ENCODE data around the gene POC1A. TPM values are rescaled to one million over a fixed set of nuclear protein-coding genes. Genes with fewer than 3 reads are reported as not detected.

POC1A gene
- total and polyA plus RNA-seq, 10 of the 15 experiments (the other 5 are each of a cell fraction or from before 2014, with no cell fraction given) = 8.5 to 49.8 (median 23.5) TPM

DNA sequence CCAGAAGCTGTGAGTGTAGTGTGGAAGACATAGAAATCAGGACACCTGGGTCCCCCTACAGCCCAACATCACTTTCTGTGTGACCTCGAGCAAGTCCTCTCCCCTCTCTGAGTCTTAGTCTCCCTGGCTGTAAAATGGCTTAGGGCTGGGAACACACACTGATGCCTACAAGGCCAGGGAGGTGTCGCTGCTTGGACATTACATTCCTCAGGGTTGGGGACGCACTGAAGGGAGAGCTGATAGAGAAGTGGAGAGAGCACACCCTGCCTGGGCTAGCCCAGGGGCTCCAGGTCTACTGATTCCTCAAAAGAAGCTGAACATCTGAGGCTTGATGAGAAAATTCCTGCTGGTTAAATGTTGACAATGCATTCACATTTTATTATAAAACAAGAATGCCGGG lies 37.4 kb upstream of the POC1A start:
- Histone ChIP-seq H3K9ac (ENCODE audit: control insufficient read depth, insufficient read depth, low read length) (no peak overlapping the region), H3K4me1 (ENCODE audit: control insufficient read depth, insufficient read depth, low read length) (peaks cover 6% of the 10 kb centered on the region), H3K9me3 (replicated peaks; ENCODE audit: control insufficient read depth, insufficient read depth, low read length) (no peaks in the 10 kb centered on the region), H3K36me3 (ENCODE audit: control insufficient read depth in 2 of 2, insufficient read depth in 2 of 2, low read length in 1 of 2) (no peaks in the 10 kb centered on the region), H3K27ac (ENCODE audit: control insufficient read depth, insufficient read depth) (no peak overlapping the region), H3K4me3 (no peak overlapping the region), H3K79me2 (ENCODE audit: control insufficient read depth, insufficient read depth, low read length) (no peaks in the 10 kb centered on the region), H3K27me3 (replicated peaks in 1 of 2; ENCODE audit: control insufficient read depth in 2 of 2, insufficient read depth in 2 of 2, low read length in 1 of 2) (no peaks in the 10 kb centered on the region), H2AFZ (ENCODE audit: control insufficient read depth, low read depth, low read length) (no peak overlapping the region), H4K20me1 (ENCODE audit: control insufficient read depth, insufficient read depth) (no peaks in the 10 kb centered on the region), H3K4me2 (ENCODE audit: control insufficient read depth, insufficient read depth) (no peak overlapping the region)
- TF ChIP-seq CBX3 (IDR thresholded peaks at IDR 0.05; ENCODE audit: borderline replicate concordance, low read depth) (no peak), MYC (IDR thresholded peaks at IDR 0.05; ENCODE audit: insufficient read depth, insufficient read length, insufficient replicate concordance, low read length, severe bottlenecking) (no peak)
- WGBS (ENCODE audit: insufficient coverage, insufficient replicate concordance, low lambda C conversion rate, missing lambda C conversion rate) = 29% methylated on average over 4 of the region's 4 CpGs
- intact Hi-C loops (cut with micrococcal nuclease; ENCODE audit: unreplicated experiment) (no loop called here), in situ Hi-C loops (cut with MboI) (no loop called here)
- DNase-seq (ENCODE audit: low read depth, low spot score) = no peak
- FAIRE-seq = no peak
- ChIA-PET SMC1A (ENCODE audit: uncharacterized antibody, unreplicated experiment) (no interaction called here), RAD21 (ENCODE audit: unreplicated experiment) (no interaction called here), CTCF (interaction anchor here (1.3 kb wide), 1 partner anchor 14 kb away, joined by 3 read pairs; no protein-coding TSS in a partner anchor), POLR2A (no interaction called here)
- ATAC-seq = no peak
- BruUV-seq (replicated peaks) = no TSS peak

- TF ChIP-seq SUZ12 (IDR thresholded peaks at IDR 0.05; ENCODE audit: unreplicated experiment) = no peak
- ChIA-PET POLR2A (interaction anchor here (0.5 to 0.6 kb wide), 2 partner anchors 44 to 90 kb away, joined by 3 to 4 read pairs; no protein-coding TSS in a partner anchor), CTCF (no interaction called here), SMC1A (ENCODE audit: uncharacterized antibody, unreplicated experiment) (no interaction called here), RAD21 (ENCODE audit: unreplicated experiment) (no interaction called here)
- Histone ChIP-seq H3K4me2 (ENCODE audit: control insufficient read depth, insufficient read depth) (no peak overlapping the region), H4K20me1 (ENCODE audit: control insufficient read depth, insufficient read depth) (no peaks in the 10 kb centered on the region), H3K27ac (ENCODE audit: control insufficient read depth, insufficient read depth) (no peak overlapping the region), H3K36me3 (ENCODE audit: control insufficient read depth in 2 of 2, insufficient read depth in 2 of 2, low read length in 1 of 2) (no peaks in the 10 kb centered on the region), H2AFZ (ENCODE audit: control insufficient read depth, low read depth, low read length) (no peak overlapping the region), H3K9me3 (replicated peaks; ENCODE audit: control insufficient read depth, insufficient read depth, low read length) (no peaks in the 10 kb centered on the region), H3K4me1 (ENCODE audit: control insufficient read depth, insufficient read depth, low read length) (no peaks in the 10 kb centered on the region), H3K79me2 (ENCODE audit: control insufficient read depth, insufficient read depth, low read length) (no peaks in the 10 kb centered on the region), H3K9ac (ENCODE audit: control insufficient read depth, insufficient read depth, low read length) (no peak overlapping the region), H3K4me3 (no peak overlapping the region), H3K27me3 (replicated peaks in 1 of 2; ENCODE audit: control insufficient read depth in 2 of 2, insufficient read depth in 2 of 2, low read length in 1 of 2) (no peaks in the 10 kb centered on the region)
- no TSS peak for BruUV-seq (replicated peaks)
- no peak for DNase-seq (ENCODE audit: low read depth, low spot score)
- no peak for FAIRE-seq
- no peak for ATAC-seq
- intact Hi-C loops (cut with micrococcal nuclease; ENCODE audit: unreplicated experiment) = no loop called here
- WGBS (ENCODE audit: insufficient coverage, insufficient replicate concordance, low lambda C conversion rate, missing lambda C conversion rate) = 46% methylated on average over 9 of the region's 9 CpGs
- in situ Hi-C loops (cut with MboI) = no loop called here
Measured at GRCh38 chr3:52190294-52191074, 36.3 kb upstream of the POC1A start.

Data from GM12878 (cell line).